Neural progenitor cell (in vitro differentiated cells): ENCODE data around the gene SLC9A5. TPM values are rescaled to one million over a fixed set of nuclear protein-coding genes. Genes with fewer than 3 reads are reported as not detected.
A peak's percentile ranks its signal among the peaks of the same experiment; 100 is the strongest.

Source experiments
- DNase-seq: peaks from one replicate; pipeline ENCODE4 v3.0.0-alpha.2; 2016; ENCODE audit warnings: low spot score
- H2AFZ ChIP-seq: fragments of 200-600 bp; sonication (generic); replicated peaks from 2 replicates; pipeline ENCODE4 v1.6.1; 2016; ENCODE audit warnings: antibody characterized with exemption
- H3F3A ChIP-seq: fragments of 200-600 bp; sonication (generic); 2 replicates; pipeline ENCODE4 v1.6.1; 2016; ENCODE audit warnings: antibody characterized with exemption, low read depth
- H3K27ac ChIP-seq: fragments of 200-600 bp; sonication (generic); 2 replicates; pipeline ENCODE4 v1.5.1; 2016; ENCODE audit warnings: mild to moderate bottlenecking
- H3K27me3 ChIP-seq: fragments of 200-600 bp; sonication (generic); 2 replicates; pipeline ENCODE4 v1.6.1; 2016; ENCODE audit warnings: mild to moderate bottlenecking, moderate library complexity
- H3K36me3 ChIP-seq: fragments of 200-600 bp; sonication (generic); 2 replicates; pipeline ENCODE4 v1.5.1; 2016
- H3K4me1 ChIP-seq: fragments of 200-600 bp; sonication (generic); 2 replicates; pipeline ENCODE4 v1.6.1; 2016; ENCODE audit warnings: mixed run types
- H3K4me2 ChIP-seq: fragments of 200-600 bp; sonication (generic); 2 replicates; pipeline ENCODE4 v1.6.1; 2016
- H3K4me3 ChIP-seq: fragments of 200-600 bp; sonication (generic); 2 replicates; pipeline ENCODE4 v1.5.1; 2016
- H3K79me2 ChIP-seq: fragments of 200-600 bp; sonication (generic); 2 replicates; pipeline ENCODE4 v1.6.1; 2016; ENCODE audit warnings: low read depth
- H3K9ac ChIP-seq: fragments of 200-600 bp; sonication (generic); 2 replicates; pipeline ENCODE4 v1.6.1; 2016
- H3K9me3 ChIP-seq: fragments of 200-600 bp; sonication (generic); 2 replicates; pipeline ENCODE4 v1.5.1; 2016; ENCODE audit warnings: low read depth
- H4K20me1 ChIP-seq: fragments of 200-600 bp; sonication (generic); 2 replicates; pipeline ENCODE4 v1.6.1; 2016; ENCODE audit warnings: low read depth
- H3K27ac Mint-ChIP-seq: 3 replicates; pipeline ENCODE4 v1.8.0; 2021; ENCODE audit warnings: mixed read lengths
- H3K27me3 Mint-ChIP-seq: 2 replicates; pipeline ENCODE4 v1.8.0; 2022; ENCODE audit warnings: low read depth, mild to moderate bottlenecking, inconsistent platforms, moderate library complexity, mixed read lengths; ENCODE audit not compliant: insufficient read depth
- H3K36me3 Mint-ChIP-seq: 3 replicates; pipeline ENCODE4 v1.8.0; 2021; ENCODE audit warnings: mixed read lengths
- H3K4me1 Mint-ChIP-seq: 3 replicates; pipeline ENCODE4 v1.8.0; 2021; ENCODE audit warnings: mixed read lengths
- H3K4me3 Mint-ChIP-seq: 3 replicates; pipeline ENCODE4 v1.8.0; 2021; ENCODE audit warnings: mild to moderate bottlenecking, moderate library complexity, mixed read lengths
- H3K9me3 Mint-ChIP-seq: 3 replicates; pipeline ENCODE4 v1.8.0; 2020; ENCODE audit warnings: mixed read lengths
- CTCF ChIP-seq: fragments of 200-600 bp; sonication (generic); IDR thresholded peaks from 2 replicates; pipeline ENCODE4 v1.5.1; 2017; ENCODE audit warnings: antibody characterized with exemption, mild to moderate bottlenecking
- EZH2 ChIP-seq: fragments of 200-600 bp; sonication (generic); IDR thresholded peaks from 2 replicates; pipeline ENCODE4 v1.6.1; 2017; ENCODE audit warnings: antibody characterized with exemption, mild to moderate bottlenecking, moderate library complexity
- EZH2phosphoT487 ChIP-seq: fragments of 200-600 bp; sonication (generic); IDR thresholded peaks from 2 replicates; pipeline ENCODE4 v1.6.1; 2017; ENCODE audit warnings: antibody characterized with exemption
- total RNA-seq: library from RNA; depleted of rRNA; stranded (reverse); fragments of >200 nt; gene quantifications from 2 replicates; pipeline ENCODE4 v1.2.3, GENCODE V29; 2015; ENCODE audit warnings: low replicate concordance

The SLC9A5 gene
- total RNA-seq, 1 donor from 2014 or later = 2.5 TPM

GRCh38 chr16:67302970-67303369, 54.2 kb downstream of the SLC9A5 start:
- Mint-ChIP-seq H3K27ac (no peak overlapping the region), H3K27me3 (no peaks in the 10 kb centered on the region), H3K9me3 (peaks cover 2% of the 10 kb centered on the region), H3K36me3 (no peaks in the 10 kb centered on the region), H3K4me3 (no peak overlapping the region), H3K4me1 (no peaks in the 10 kb centered on the region)
- Histone ChIP-seq H3K9me3 (no peaks in the 10 kb centered on the region), H3K79me2 (no peaks in the 10 kb centered on the region), H3F3A (no peaks in the 10 kb centered on the region), H3K9ac (no peak overlapping the region), H3K4me2 (no peak overlapping the region), H3K4me1 (no peaks in the 10 kb centered on the region), H3K4me3 (no peak overlapping the region), H3K36me3 (no peaks in the 10 kb centered on the region), H3K27ac (no peak overlapping the region), H2AFZ (no peak overlapping the region), H3K27me3 (peaks cover 5% of the 10 kb centered on the region), H4K20me1 (no peaks in the 10 kb centered on the region)
- TF ChIP-seq EZH2 (no peak), EZH2phosphoT487 (no peak), CTCF (no peak)
- no peak for DNase-seq

DNA sequence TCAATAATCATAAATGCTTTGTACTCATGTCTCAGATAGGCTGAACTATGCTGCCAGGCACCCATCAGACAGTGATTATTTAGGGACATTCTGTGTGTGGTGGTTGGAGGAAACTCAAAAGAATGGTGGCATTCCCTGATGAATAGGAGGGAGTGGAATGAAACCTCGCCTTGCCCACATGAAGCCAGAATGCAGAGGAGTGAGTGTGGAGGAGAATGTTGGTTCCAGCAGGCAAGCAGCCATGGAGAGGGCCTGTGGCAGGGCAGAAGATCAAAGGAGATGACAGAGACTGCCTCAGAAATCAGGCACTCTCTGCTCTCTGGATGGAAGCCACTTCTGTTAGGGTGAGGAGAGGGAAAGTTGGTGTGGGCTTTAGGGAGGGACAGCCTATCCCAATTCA, 55.2 kb downstream of the SLC9A5 start:
- no peak overlapping the region for H3K4me2 ChIP-seq
- no peak for TF ChIP-seq EZH2
- H3K4me3 ChIP-seq = no peak overlapping the region
- H3K4me1 Mint-ChIP-seq = no peaks in the 10 kb centered on the region
- H3K79me2 ChIP-seq = no peaks in the 10 kb centered on the region
- H3K9me3 Mint-ChIP-seq = no peaks in the 10 kb centered on the region
- no peaks in the 10 kb centered on the region for H3K36me3 Mint-ChIP-seq
- H4K20me1 ChIP-seq = no peaks in the 10 kb centered on the region
- H3K36me3 ChIP-seq = no peaks in the 10 kb centered on the region
- H3K27me3 ChIP-seq = peaks cover 6% of the 10 kb centered on the region
- no peak for DNase-seq
- no peak overlapping the region for H3K9ac ChIP-seq
- no peaks in the 10 kb centered on the region for H3K9me3 ChIP-seq
- no peaks in the 10 kb centered on the region for H3F3A ChIP-seq
- no peak overlapping the region for H3K4me3 Mint-ChIP-seq
- peaks cover 2% of the 10 kb centered on the region for H3K27me3 Mint-ChIP-seq
- H3K4me1 ChIP-seq = no peaks in the 10 kb centered on the region
- H2AFZ ChIP-seq = no peak overlapping the region
- no peak overlapping the region for H3K27ac Mint-ChIP-seq
- H3K27ac ChIP-seq = no peak overlapping the region

GRCh38 chr16:67305216-67306071, 56.7 kb downstream of the SLC9A5 start:
- H3K4me1 ChIP-seq = no peaks in the 10 kb centered on the region
- no peaks in the 10 kb centered on the region for H3K9me3 ChIP-seq
- H3F3A ChIP-seq = no peaks in the 10 kb centered on the region
- TF ChIP-seq EZH2phosphoT487 (no peak), EZH2 (no peak), CTCF (peak; percentile 11)
- H3K27me3 Mint-ChIP-seq = peaks cover 2% of the 10 kb centered on the region
- DNase-seq = no peak
- peaks cover 8% of the 10 kb centered on the region for H3K27me3 ChIP-seq
- H3K9me3 Mint-ChIP-seq = no peaks in the 10 kb centered on the region
- no peaks in the 10 kb centered on the region for H3K79me2 ChIP-seq
- no peaks in the 10 kb centered on the region for H3K36me3 ChIP-seq
- no peaks in the 10 kb centered on the region for H3K4me1 Mint-ChIP-seq
- no peak overlapping the region for H3K4me3 ChIP-seq
- no peak overlapping the region for H2AFZ ChIP-seq
- no peak overlapping the region for H3K4me2 ChIP-seq
- no peak overlapping the region for H3K27ac Mint-ChIP-seq
- no peaks in the 10 kb centered on the region for H4K20me1 ChIP-seq
- H3K4me3 Mint-ChIP-seq = no peak overlapping the region
- H3K27ac ChIP-seq = no peak overlapping the region
- no peak overlapping the region for H3K9ac ChIP-seq
- H3K36me3 Mint-ChIP-seq = no peaks in the 10 kb centered on the region

- no peak overlapping the region for H3K9ac ChIP-seq
- no peaks in the 10 kb centered on the region for H3F3A ChIP-seq
- no peaks in the 10 kb centered on the region for H3K36me3 ChIP-seq
- H3K27me3 ChIP-seq = peaks cover 7% of the 10 kb centered on the region
- no peak for DNase-seq
- H3K4me3 Mint-ChIP-seq = no peak overlapping the region
- H3K27ac ChIP-seq = no peak overlapping the region
- H3K9me3 ChIP-seq = no peaks in the 10 kb centered on the region
- no peaks in the 10 kb centered on the region for H3K4me1 ChIP-seq
- TF ChIP-seq EZH2 (no peak), EZH2phosphoT487 (no peak), CTCF (no peak)
- no peak overlapping the region for H3K4me2 ChIP-seq
- no peaks in the 10 kb centered on the region for H3K36me3 Mint-ChIP-seq
- H3K79me2 ChIP-seq = no peaks in the 10 kb centered on the region
- no peak overlapping the region for H2AFZ ChIP-seq
- no peak overlapping the region for H3K27ac Mint-ChIP-seq
- H3K9me3 Mint-ChIP-seq = no peaks in the 10 kb centered on the region
- no peaks in the 10 kb centered on the region for H4K20me1 ChIP-seq
- peaks cover 7% of the 10 kb centered on the region for H3K4me1 Mint-ChIP-seq
- peaks cover 4% of the 10 kb centered on the region for H3K27me3 Mint-ChIP-seq
- no peak overlapping the region for H3K4me3 ChIP-seq
Measured at GRCh38 chr16:67310561-67310960, 61.8 kb downstream of the SLC9A5 start.
